Mesendoderm (in vitro differentiated cells): ENCODE results near the gene LRRC31. TPM values are rescaled to one million over a fixed set of nuclear protein-coding genes. Genes with fewer than 3 reads are reported as not detected.

Experiments
- DNase-seq: peaks from one replicate; pipeline ENCODE4 v3.0.0; 2013
- H2AK5ac ChIP-seq: 2 replicates; pipeline ENCODE4 v1.6.1; 2013; ENCODE audit warnings: low read length, inconsistent platforms
- H2BK120ac ChIP-seq: 2 replicates; pipeline ENCODE4 v1.6.1; 2013; ENCODE audit warnings: low read depth, mild to moderate bottlenecking, low read length, moderate library complexity, mixed read lengths
- H2BK15ac ChIP-seq: replicated peaks from 2 replicates; pipeline ENCODE4 v1.6.1; 2013; ENCODE audit warnings: low read depth, mild to moderate bottlenecking, moderate library complexity
- H2BK5ac ChIP-seq: 2 replicates; pipeline ENCODE4 v1.6.1; 2013; ENCODE audit warnings: low read length, inconsistent platforms
- H3K18ac ChIP-seq: 2 replicates; pipeline ENCODE4 v1.6.1; 2013; ENCODE audit warnings: mild to moderate bottlenecking, low read length, mixed read lengths
- H3K23ac ChIP-seq: one replicate; pipeline ENCODE4 v1.6.1; 2013; ENCODE audit warnings: low read length
- H3K27ac ChIP-seq: 2 replicates; pipeline ENCODE4 v1.5.1; 2013; ENCODE audit warnings: low read depth, mild to moderate bottlenecking, inconsistent platforms, low read length, moderate library complexity
- H3K27me3 ChIP-seq: 2 replicates; pipeline ENCODE4 v1.6.1; 2013; ENCODE audit warnings: low read length, control low read depth, mild to moderate bottlenecking, inconsistent platforms; ENCODE audit not compliant: insufficient read depth, poor library complexity
- H3K36me3 ChIP-seq: 2 replicates; pipeline ENCODE4 v1.6.1; 2013; ENCODE audit warnings: low read length, inconsistent platforms; ENCODE audit not compliant: control insufficient read depth, insufficient read depth
- H3K4ac ChIP-seq: one replicate; pipeline ENCODE4 v1.6.1; 2013; ENCODE audit warnings: low read depth, mild to moderate bottlenecking, low read length, moderate library complexity
- H3K4me1 ChIP-seq: 2 replicates; pipeline ENCODE4 v1.6.1; 2013; ENCODE audit warnings: low read depth, low read length, inconsistent platforms; ENCODE audit not compliant: control insufficient read depth
- H3K4me2 ChIP-seq: 2 replicates; pipeline ENCODE4 v1.6.1; 2013; ENCODE audit warnings: low read length
- H3K4me3 ChIP-seq: 2 replicates; pipeline ENCODE4 v1.5.1; 2013; ENCODE audit warnings: mild to moderate bottlenecking, low read length
- H3K56ac ChIP-seq: one replicate; pipeline ENCODE4 v1.6.1; 2013; ENCODE audit warnings: low read length
- H3K79me1 ChIP-seq: 2 replicates; pipeline ENCODE4 v1.6.1; 2013; ENCODE audit warnings: low read length, inconsistent platforms
- H3K79me2 ChIP-seq: 2 replicates; pipeline ENCODE4 v1.6.1; 2013; ENCODE audit warnings: mild to moderate bottlenecking, low read length; ENCODE audit not compliant: control insufficient read depth, insufficient read depth
- H3K9ac ChIP-seq: 2 replicates; pipeline ENCODE4 v1.6.1; 2013; ENCODE audit warnings: low read length, inconsistent platforms
- H4K5ac ChIP-seq: one replicate; pipeline ENCODE4 v1.6.1; 2013; ENCODE audit warnings: low read length
- H4K8ac ChIP-seq: one replicate; pipeline ENCODE4 v1.6.1; 2013; ENCODE audit warnings: low read depth, mild to moderate bottlenecking, control low read depth, low read length, moderate library complexity
- WGBS: extraction: QIAGEN DNeasy Blood & Tissue Kit; methylation state at CpG from one replicate; pipeline ENCODE4 v1.1.7; 2013; ENCODE audit warnings: low lambda C conversion rate, missing lambda C conversion rate; ENCODE audit not compliant: insufficient coverage; ENCODE audit errors: extremely low coverage; 5-methylcytosine and 5-hydroxymethylcytosine counted together
- polyA plus RNA-seq, 2 experiments: library from polyadenylated mRNA; stranded (reverse); fragments of 200-250 nt; gene quantifications; one replicate each; pipeline ENCODE4 v1.2.3, GENCODE V29; 2013

Gene LRRC31
- 0.01 TPM for polyA plus RNA-seq (2013, experiment 1 of 2)
- polyA plus RNA-seq (2013, experiment 2 of 2) = not detected

DNA sequence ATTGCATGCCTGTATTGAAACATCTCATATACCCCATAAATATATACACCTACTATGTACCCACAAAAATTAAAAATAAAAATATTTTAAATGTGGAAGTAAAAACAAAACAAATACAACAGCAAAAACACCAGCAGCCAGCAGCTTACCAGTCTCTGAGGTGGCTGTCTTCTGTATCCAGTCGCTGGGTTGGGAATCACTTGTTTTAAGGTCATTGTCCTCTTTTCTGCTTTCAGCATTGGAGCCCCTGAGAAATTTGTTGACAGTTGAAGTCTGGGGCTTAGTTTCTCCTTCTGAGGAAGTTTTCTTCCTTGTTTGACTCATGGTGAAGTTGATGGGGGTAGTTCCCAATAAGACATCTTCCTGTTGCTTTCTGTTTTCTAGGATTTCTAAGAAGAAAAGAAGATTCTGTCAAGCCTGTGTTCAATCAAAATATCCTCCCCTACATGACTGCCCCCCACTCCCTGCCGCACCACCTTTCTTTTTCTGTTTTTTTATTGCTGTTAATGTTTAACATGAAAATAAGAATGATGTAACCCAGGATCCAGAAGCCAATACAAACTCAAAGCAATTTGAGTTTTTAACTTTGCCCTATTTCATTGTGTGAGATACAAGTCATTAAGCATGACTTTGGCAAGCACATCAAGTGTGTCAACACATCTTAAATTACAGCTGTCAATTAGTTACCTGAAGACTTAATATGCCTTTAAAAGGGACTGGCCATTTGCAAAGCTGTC lies at the start of gene LRRC31:
Gene LRRC31, minus strand, starts transcription at position 452 of the 737 bp plus-strand sequence. Its CDS starts 128 bp downstream, at position 324.
- no peaks in the 10 kb centered on the region for H3K79me1 ChIP-seq
- H4K8ac ChIP-seq = no peak within 1 kb of the TSS
- no CpG with 5 or more reads among the region's 2 CpGs for WGBS
- no peak within 1 kb of the TSS for H3K4me2 ChIP-seq
- H3K27me3 ChIP-seq = no peaks in the 10 kb centered on the region
- H3K79me2 ChIP-seq = no peaks in the 10 kb centered on the region
- no peak within 1 kb of the TSS for H3K23ac ChIP-seq
- no peak within 1 kb of the TSS for H2BK120ac ChIP-seq
- H3K4me3 ChIP-seq = no peak within 1 kb of the TSS
- no peaks in the 10 kb centered on the region for H3K4me1 ChIP-seq
- no peak within 1 kb of the TSS for H3K4ac ChIP-seq
- H2AK5ac ChIP-seq = no peak within 1 kb of the TSS
- H3K36me3 ChIP-seq = no peaks in the 10 kb centered on the region
- DNase-seq = no peak
- no peak within 1 kb of the TSS for H3K27ac ChIP-seq
- no peak within 1 kb of the TSS for H3K56ac ChIP-seq
- H4K5ac ChIP-seq = no peak within 1 kb of the TSS
- no peak within 1 kb of the TSS for H2BK15ac ChIP-seq
- no peak within 1 kb of the TSS for H2BK5ac ChIP-seq
- H3K9ac ChIP-seq = no peak within 1 kb of the TSS
- no peak within 1 kb of the TSS for H3K18ac ChIP-seq

DNA sequence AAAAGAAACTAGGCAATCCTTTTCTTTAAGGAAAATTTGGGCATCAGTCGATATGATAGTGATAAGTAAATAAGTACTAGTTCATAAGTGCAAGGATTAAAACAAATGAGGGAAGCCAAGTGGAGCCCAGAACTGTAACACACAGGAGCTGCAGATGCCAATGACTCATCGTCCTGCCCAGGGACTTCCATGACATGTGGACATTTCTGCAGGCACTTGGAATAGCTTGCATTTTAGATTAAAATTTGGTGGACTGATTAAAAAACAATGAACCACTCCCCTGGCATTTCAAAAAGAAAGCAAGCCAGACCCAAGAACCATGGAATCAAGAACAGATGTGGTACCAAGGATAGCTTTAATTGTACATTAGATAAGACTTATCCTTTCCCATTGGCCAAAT lies 44.6 kb upstream of the LRRC31 start:
- Histone ChIP-seq H2BK15ac (no peak overlapping the region), H4K5ac (no peak overlapping the region), H3K79me1 (no peaks in the 10 kb centered on the region), H3K27me3 (no peaks in the 10 kb centered on the region), H2BK120ac (no peak overlapping the region), H3K27ac (no peak overlapping the region), H3K36me3 (no peaks in the 10 kb centered on the region), H2BK5ac (no peak overlapping the region), H3K56ac (no peak overlapping the region), H2AK5ac (no peak overlapping the region), H4K8ac (no peak overlapping the region), H3K23ac (no peak overlapping the region), H3K79me2 (no peaks in the 10 kb centered on the region), H3K4me2 (no peak overlapping the region), H3K18ac (no peak overlapping the region), H3K4me3 (no peak overlapping the region), H3K9ac (no peak overlapping the region), H3K4me1 (no peaks in the 10 kb centered on the region), H3K4ac (no peak overlapping the region)
- no CpG with 5 or more reads among the region's 2 CpGs for WGBS
- no peak for DNase-seq

DNA sequence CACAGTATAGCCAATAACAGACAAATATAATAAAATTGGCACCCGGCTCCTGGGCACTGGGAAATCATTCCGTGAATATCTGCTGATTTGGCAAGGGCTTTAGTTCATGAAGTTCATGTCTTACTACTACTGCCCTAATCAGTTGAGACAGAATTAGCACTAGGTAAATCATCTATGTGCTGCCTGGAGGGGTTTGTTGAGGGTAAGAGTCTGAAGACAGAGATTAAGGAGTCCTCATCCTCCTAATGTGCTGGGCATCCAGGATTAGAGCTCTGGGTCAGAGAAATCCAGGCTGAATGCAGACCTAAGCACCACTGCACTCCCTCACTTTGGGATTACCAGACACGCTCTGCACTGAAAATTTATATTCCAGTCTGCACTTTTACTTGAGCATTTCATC lies 43.6 kb upstream of the LRRC31 start:
- Histone ChIP-seq H3K79me2 (no peaks in the 10 kb centered on the region), H3K36me3 (no peaks in the 10 kb centered on the region), H3K56ac (no peak overlapping the region), H4K5ac (no peak overlapping the region), H3K9ac (no peak overlapping the region), H2BK5ac (no peak overlapping the region), H3K79me1 (no peaks in the 10 kb centered on the region), H2BK15ac (no peak overlapping the region), H3K23ac (no peak overlapping the region), H3K18ac (no peak overlapping the region), H2AK5ac (no peak overlapping the region), H2BK120ac (no peak overlapping the region), H4K8ac (no peak overlapping the region), H3K27ac (no peak overlapping the region), H3K4me2 (no peak overlapping the region), H3K4ac (no peak overlapping the region), H3K4me3 (no peak overlapping the region), H3K4me1 (no peaks in the 10 kb centered on the region), H3K27me3 (no peaks in the 10 kb centered on the region)
- no peak for DNase-seq
- no CpG with 5 or more reads among the region's 3 CpGs for WGBS

DNA sequence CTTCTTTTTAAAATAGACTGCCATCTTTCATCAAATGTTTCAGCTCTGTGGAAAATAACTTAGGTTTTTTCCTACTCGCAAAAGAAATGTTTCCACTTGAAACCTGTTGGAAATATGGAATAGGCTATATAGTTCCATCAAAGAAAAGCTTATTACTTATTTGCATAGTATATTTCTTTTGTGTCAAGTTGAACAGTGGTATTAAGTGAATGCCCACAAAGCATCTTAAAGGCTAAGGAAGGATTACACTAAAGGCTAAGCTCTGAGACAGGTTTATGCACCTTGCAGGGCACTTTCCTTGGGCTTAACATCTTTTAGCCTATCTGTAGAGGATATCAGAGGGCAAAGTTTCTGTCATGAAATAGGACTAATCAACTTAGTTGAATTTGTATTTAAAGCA lies 41.5 kb upstream of the LRRC31 start, which contains the start of gene SAMD7:
Gene SAMD7, plus strand, starts transcription at position 301 of the 400 bp plus-strand sequence. CDS start 7,927 bp downstream, outside the sequence.
- Histone ChIP-seq H3K36me3 (no peaks in the 10 kb centered on the region), H2BK5ac (no peak within 1 kb of the TSS), H3K79me2 (no peaks in the 10 kb centered on the region), H2BK15ac (no peak within 1 kb of the TSS), H2AK5ac (no peak within 1 kb of the TSS), H4K5ac (no peak within 1 kb of the TSS), H4K8ac (no peak within 1 kb of the TSS), H3K27me3 (no peaks in the 10 kb centered on the region), H3K4ac (no peak within 1 kb of the TSS), H3K4me3 (no peak within 1 kb of the TSS), H3K9ac (no peak within 1 kb of the TSS), H2BK120ac (no peak within 1 kb of the TSS), H3K4me1 (peaks cover 6% of the 10 kb centered on the region), H3K18ac (no peak within 1 kb of the TSS), H3K4me2 (no peak within 1 kb of the TSS), H3K27ac (no peak within 1 kb of the TSS), H3K23ac (no peak within 1 kb of the TSS), H3K56ac (no peak within 1 kb of the TSS), H3K79me1 (no peaks in the 10 kb centered on the region)
- WGBS = no CpG with 5 or more reads among the region's 1 CpG
- no peak for DNase-seq

DNA sequence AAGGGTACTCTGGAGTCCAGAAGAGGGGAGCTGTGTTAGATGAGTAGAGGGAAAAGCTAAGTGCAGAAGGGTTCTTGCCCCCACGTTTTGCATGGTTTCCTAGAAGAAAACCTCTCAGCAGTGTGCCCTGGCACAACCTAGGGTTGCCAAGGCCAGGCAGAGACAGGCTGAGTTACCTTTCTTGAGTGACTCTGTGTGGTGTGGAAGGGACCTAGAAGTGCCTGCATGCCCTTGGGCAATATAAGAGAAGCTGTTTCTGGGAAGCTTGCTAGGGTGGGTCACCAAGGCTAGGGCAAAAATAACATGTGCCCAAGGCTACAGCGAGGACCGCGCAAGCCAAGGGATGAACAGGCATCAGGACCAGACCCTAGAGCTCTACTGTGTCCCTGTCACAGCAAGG lies 38.2 kb upstream of the LRRC31 start:
- WGBS = no CpG with 5 or more reads among the region's 4 CpGs
- H3K4me1 ChIP-seq = peaks cover 6% of the 10 kb centered on the region

DNA sequence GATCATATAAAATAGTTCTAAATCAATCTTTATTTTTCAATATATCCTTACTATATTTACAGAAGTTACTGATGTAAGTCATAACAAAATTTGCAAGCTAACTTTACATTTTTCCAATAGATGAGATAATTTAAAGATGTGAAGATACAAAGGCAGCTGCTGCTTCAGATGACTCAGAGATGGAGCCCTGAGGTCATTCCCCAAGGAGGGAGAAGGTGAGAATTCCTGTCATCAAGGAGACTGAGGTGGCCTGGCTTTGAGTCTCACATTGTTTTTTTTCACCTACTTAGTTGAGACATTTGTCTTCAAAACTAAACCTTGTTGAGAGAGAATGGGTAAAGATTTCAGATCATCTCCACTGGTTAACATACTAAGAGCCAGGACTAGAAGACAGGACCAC lies 37.7 kb upstream of the LRRC31 start:
- H3K79me1 ChIP-seq = no peaks in the 10 kb centered on the region
- H3K9ac ChIP-seq = no peak overlapping the region
- no peak overlapping the region for H2BK15ac ChIP-seq
- no peaks in the 10 kb centered on the region for H3K79me2 ChIP-seq
- H2AK5ac ChIP-seq = no peak overlapping the region
- peak; percentile 94 for DNase-seq
- no peak overlapping the region for H4K8ac ChIP-seq
- H3K27ac ChIP-seq = no peak overlapping the region
- H3K4ac ChIP-seq = no peak overlapping the region
- no peak overlapping the region for H3K18ac ChIP-seq
- no peak overlapping the region for H4K5ac ChIP-seq
- no peak overlapping the region for H3K23ac ChIP-seq
- no peaks in the 10 kb centered on the region for H3K27me3 ChIP-seq
- no peak overlapping the region for H3K56ac ChIP-seq
- no peak overlapping the region for H2BK120ac ChIP-seq
- no peaks in the 10 kb centered on the region for H3K36me3 ChIP-seq
- peaks cover 6% of the 10 kb centered on the region for H3K4me1 ChIP-seq
- no peak overlapping the region for H2BK5ac ChIP-seq
- H3K4me2 ChIP-seq = no peak overlapping the region
- H3K4me3 ChIP-seq = no peak overlapping the region

More for the DNA sequence above, 38.2 kb upstream of the LRRC31 start:
- no peak overlapping the region for H3K9ac ChIP-seq
- H3K4me3 ChIP-seq = no peak overlapping the region
- no peak overlapping the region for H4K5ac ChIP-seq
- no peak overlapping the region for H2BK15ac ChIP-seq
- H4K8ac ChIP-seq = no peak overlapping the region
- no peaks in the 10 kb centered on the region for H3K79me2 ChIP-seq
- peak; percentile 35 for DNase-seq
- no peak overlapping the region for H3K4ac ChIP-seq
- peak overlapping the region; percentile 56 for H2AK5ac ChIP-seq
- H3K23ac ChIP-seq = no peak overlapping the region
- no peaks in the 10 kb centered on the region for H3K79me1 ChIP-seq
- no peak overlapping the region for H2BK120ac ChIP-seq
- H3K27me3 ChIP-seq = no peaks in the 10 kb centered on the region
- peak overlapping the region; percentile 22 for H2BK5ac ChIP-seq
- peak overlapping the region; percentile 67 for H3K56ac ChIP-seq
- H3K36me3 ChIP-seq = no peaks in the 10 kb centered on the region
- H3K4me2 ChIP-seq = no peak overlapping the region
- H3K27ac ChIP-seq = peak overlapping the region; percentile 30
- H3K18ac ChIP-seq = no peak overlapping the region
